ENCODE data around the gene ZNF800. TPM values are rescaled to one million over a fixed set of nuclear protein-coding genes. Genes with fewer than 3 reads are reported as not detected.
"Not testable (repeated sequence)": the region's sequence is repeated elsewhere in the genome, so short reads cannot be mapped to it uniquely, and the experiment has no call there.

Gene ZNF800
- total RNA-seq, 2 experiments from 2014 or later = 73.9 to 78.9 TPM

GRCh38 chr7:127409629-127410028 lies 17.1 kb upstream of the ZNF800 start:
- peaks cover 55% of the 10 kb centered on the region for H3K4me1 Mint-ChIP-seq (ENCODE audit: low read depth)
- POLR2A ChIA-PET = no interaction called here
- intact Hi-C loops (cut with DNase I, micrococcal nuclease) = no loop called here

DNA sequence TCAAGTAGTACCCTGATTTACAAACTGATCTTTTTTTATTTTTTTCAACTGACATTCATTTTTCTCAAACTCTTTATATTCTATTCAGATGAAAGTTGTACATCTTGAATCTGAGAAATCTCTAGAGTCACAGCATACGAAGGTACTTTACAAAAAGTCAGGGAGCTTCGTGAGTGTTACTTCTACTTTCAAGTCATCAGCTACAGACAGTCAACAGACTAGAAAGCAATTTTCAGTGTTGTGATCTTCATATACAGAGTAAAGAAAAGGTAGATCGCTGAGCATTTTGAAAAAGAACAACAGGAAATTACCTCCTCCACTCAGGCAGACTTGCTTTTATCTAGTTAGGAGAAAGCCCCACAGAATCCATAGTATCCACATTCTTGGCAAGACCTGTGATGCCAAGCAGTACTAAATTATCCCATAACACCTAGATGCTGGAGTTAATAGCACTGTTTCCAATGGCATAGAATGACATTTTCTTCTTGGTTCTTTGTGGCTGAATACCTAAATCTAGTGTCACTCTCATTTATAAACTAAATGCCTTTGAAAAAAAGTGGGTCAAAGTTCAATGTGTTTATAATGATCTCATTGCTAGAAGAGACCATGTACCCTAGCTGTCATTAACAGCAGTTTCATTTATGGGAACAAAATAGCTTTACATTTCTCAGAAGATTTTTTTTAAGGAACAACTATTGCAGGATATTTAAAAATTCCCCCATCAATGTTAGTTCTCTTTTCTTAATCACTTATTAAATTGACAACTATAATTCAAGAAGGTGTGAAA lies 12.0 kb upstream of the ZNF800 start:
- ChIA-PET POLR2A (interaction anchor here (0.7 to 5.7 kb wide), 4 partner anchors 10 to 451 kb away, joined by 3 to 94 read pairs (median 4); partner anchors contain the start of gene ZNF800), CTCF (interaction anchor here (1.1 to 1.4 kb wide), 3 partner anchors 12 to 57 kb away, joined by 3 to 7 read pairs (median 5); partner anchors contain the start of gene ZNF800)
- Mint-ChIP-seq H3K27me3 (no peaks in the 10 kb centered on the region), H3K27ac (peak overlapping the region; percentile 75), H3K9me3 (no peaks in the 10 kb centered on the region), H3K36me3 (ENCODE audit: low read depth) (no peaks in the 10 kb centered on the region), H3K4me1 (ENCODE audit: low read depth) (peaks cover 36% of the 10 kb centered on the region), H3K4me3 (peak overlapping the region; percentile 8)
- peak overlapping the region; percentile 13 to 14 for H3K27ac ChIP-seq (ENCODE audit: low read depth in 1 of 2, low read length in 2 of 2)
- H3K9me3 ChIP-seq (ENCODE audit: control insufficient read depth in 1 of 2, insufficient read depth in 1 of 2, low read length in 2 of 2) = no peaks in the 10 kb centered on the region
- H3K4me1 ChIP-seq (ENCODE audit: insufficient read depth, low read length) = no peaks in the 10 kb centered on the region
- H3K4me3 ChIP-seq (ENCODE audit: low read length) = no peak overlapping the region
- TF ChIP-seq, protein P1, sequence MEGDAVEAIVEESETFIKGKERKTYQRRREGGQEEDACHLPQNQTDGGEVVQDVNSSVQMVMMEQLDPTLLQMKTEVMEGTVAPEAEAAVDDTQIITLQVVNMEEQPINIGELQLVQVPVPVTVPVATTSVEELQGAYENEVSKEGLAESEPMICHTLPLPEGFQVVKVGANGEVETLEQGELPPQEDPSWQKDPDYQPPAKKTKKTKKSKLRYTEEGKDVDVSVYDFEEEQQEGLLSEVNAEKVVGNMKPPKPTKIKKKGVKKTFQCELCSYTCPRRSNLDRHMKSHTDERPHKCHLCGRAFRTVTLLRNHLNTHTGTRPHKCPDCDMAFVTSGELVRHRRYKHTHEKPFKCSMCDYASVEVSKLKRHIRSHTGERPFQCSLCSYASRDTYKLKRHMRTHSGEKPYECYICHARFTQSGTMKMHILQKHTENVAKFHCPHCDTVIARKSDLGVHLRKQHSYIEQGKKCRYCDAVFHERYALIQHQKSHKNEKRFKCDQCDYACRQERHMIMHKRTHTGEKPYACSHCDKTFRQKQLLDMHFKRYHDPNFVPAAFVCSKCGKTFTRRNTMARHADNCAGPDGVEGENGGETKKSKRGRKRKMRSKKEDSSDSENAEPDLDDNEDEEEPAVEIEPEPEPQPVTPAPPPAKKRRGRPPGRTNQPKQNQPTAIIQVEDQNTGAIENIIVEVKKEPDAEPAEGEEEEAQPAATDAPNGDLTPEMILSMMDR (IDR thresholded peaks at IDR 0.05) = no peak
- H3K27me3 ChIP-seq (ENCODE audit: control insufficient read depth in 1 of 2, insufficient read depth in 2 of 2, low read length in 2 of 2) = no peaks in the 10 kb centered on the region
- H3K36me3 ChIP-seq (ENCODE audit: insufficient read depth, low read length) = no peaks in the 10 kb centered on the region
- DNase-seq (peak in 3 of 14 experiments; percentile 23 to 33 (median 31)), ATAC-seq (ENCODE audit: poor library complexity) (peak; percentile 80)
- intact Hi-C loops (cut with DNase I, micrococcal nuclease) = loop anchor here in 1 of 2 experiments (1.0 kb wide), 1 partner anchor 10 kb away; no protein-coding TSS in a partner anchor

More at GRCh38 chr7:127409629-127410028, 17.1 kb upstream of the ZNF800 start:
- ATAC-seq (ENCODE audit: poor library complexity) (no peak), DNase-seq (no peak)
- TF ChIP-seq, protein P1 (IDR thresholded peaks at IDR 0.05) = no peak
- Mint-ChIP-seq H3K9me3 (no peaks in the 10 kb centered on the region), H3K27me3 (no peaks in the 10 kb centered on the region), H3K4me3 (no peak overlapping the region), H3K27ac (no peak overlapping the region), H3K36me3 (ENCODE audit: low read depth) (no peaks in the 10 kb centered on the region)
- peaks cover 13% of the 10 kb centered on the region for H3K4me1 ChIP-seq (ENCODE audit: insufficient read depth, low read length)
- CTCF ChIA-PET = no interaction called here
- H3K27ac ChIP-seq (ENCODE audit: low read depth in 1 of 2, low read length in 2 of 2) = no peak overlapping the region
- H3K9me3 ChIP-seq (ENCODE audit: control insufficient read depth in 1 of 2, insufficient read depth in 1 of 2, low read length in 2 of 2) = no peaks in the 10 kb centered on the region
- no peaks in the 10 kb centered on the region for H3K27me3 ChIP-seq (ENCODE audit: control insufficient read depth in 1 of 2, insufficient read depth in 2 of 2, low read length in 2 of 2)
- no peak overlapping the region for H3K4me3 ChIP-seq (ENCODE audit: low read length)
- no peaks in the 10 kb centered on the region for H3K36me3 ChIP-seq (ENCODE audit: insufficient read depth, low read length)

DNA sequence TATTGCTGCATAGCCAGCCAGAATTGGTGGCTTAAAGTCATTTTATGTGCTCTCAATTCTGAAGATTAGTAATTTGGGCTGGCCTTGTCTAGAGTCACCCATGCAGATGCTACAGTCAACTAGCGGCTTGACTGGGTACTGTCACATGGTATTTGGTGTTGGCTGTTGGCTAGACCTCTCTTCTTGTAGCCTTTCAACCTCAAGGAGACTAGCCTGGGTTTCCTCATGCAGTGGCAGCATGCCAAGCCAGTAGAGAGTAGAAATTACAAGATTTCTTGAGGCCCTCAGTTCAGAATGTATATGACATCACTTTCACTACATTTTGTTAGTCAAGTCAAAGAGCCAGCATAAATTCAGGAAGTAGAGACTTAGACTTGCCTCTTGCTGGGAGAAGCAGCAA lies 3.7 kb upstream of the ZNF800 start:
- H3K36me3 ChIP-seq (ENCODE audit: insufficient read depth, low read length) = no peaks in the 10 kb centered on the region
- no peak overlapping the region for H3K4me3 ChIP-seq (ENCODE audit: low read length)
- H3K4me1 ChIP-seq (ENCODE audit: insufficient read depth, low read length) = peaks cover 14% of the 10 kb centered on the region
- CTCF ChIA-PET = interaction anchor here (1.8 kb wide), 1 partner anchor 48 kb away, joined by 6 read pairs; no protein-coding TSS in a partner anchor
- Mint-ChIP-seq H3K4me3 (peak overlapping the region; percentile 49), H3K36me3 (ENCODE audit: low read depth) (peaks cover 14% of the 10 kb centered on the region), H3K27ac (no peak overlapping the region), H3K9me3 (no peaks in the 10 kb centered on the region), H3K4me1 (ENCODE audit: low read depth) (peaks cover 31% of the 10 kb centered on the region), H3K27me3 (no peaks in the 10 kb centered on the region)
- intact Hi-C loops (cut with DNase I, micrococcal nuclease) = loop anchor here (10.0 kb wide), 4 partner anchors 49 to 929 kb away; partner anchors contain the start of genes ARF5 (in 1 of the 2), GCC1 (in 1 of the 2) and SND1 (in 1 of the 2)
- no peaks in the 10 kb centered on the region for H3K9me3 ChIP-seq (ENCODE audit: control insufficient read depth in 1 of 2, insufficient read depth in 1 of 2, low read length in 2 of 2)
- no peak overlapping the region for H3K27ac ChIP-seq (ENCODE audit: low read depth in 1 of 2, low read length in 2 of 2)
- H3K27me3 ChIP-seq (ENCODE audit: control insufficient read depth in 1 of 2, insufficient read depth in 2 of 2, low read length in 2 of 2) = no peaks in the 10 kb centered on the region
- TF ChIP-seq, protein P1 (IDR thresholded peaks at IDR 0.05) = no peak
- ATAC-seq (ENCODE audit: poor library complexity) (no peak), DNase-seq (peak in 4 of 14 experiments; percentile 10 to 52 (median 34))
- POLR2A ChIA-PET = no interaction called here

DNA sequence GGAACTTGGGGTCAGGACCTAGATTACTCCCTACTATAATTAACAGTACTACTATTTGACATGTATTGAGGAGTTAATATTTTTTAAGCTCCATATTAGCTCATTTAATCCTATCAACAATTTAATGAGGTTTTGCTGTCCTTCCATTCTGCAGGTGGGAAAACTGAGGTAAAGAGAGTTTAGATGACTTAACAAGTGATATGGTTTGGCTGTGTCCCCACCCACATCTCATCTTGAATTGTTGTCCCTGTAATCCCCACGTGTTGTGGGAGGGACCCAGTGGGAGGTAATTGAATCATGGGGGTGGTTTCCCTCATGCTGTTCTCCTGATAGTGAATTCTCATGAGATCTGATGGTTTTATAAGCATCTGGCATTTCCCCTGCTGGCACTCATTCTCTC lies 2.6 kb upstream of the ZNF800 start:
- H3K36me3 ChIP-seq (ENCODE audit: insufficient read depth, low read length); POLR2A ChIA-PET; H3K27me3 Mint-ChIP-seq; H3K4me3 ChIP-seq (ENCODE audit: low read length); H3K9me3 Mint-ChIP-seq; H3K9me3 ChIP-seq (ENCODE audit: control insufficient read depth in 1 of 2, insufficient read depth in 1 of 2, low read length in 2 of 2); ATAC-seq (ENCODE audit: poor library complexity); H3K27me3 ChIP-seq (ENCODE audit: control insufficient read depth in 1 of 2, insufficient read depth in 2 of 2, low read length in 2 of 2); H3K27ac ChIP-seq (ENCODE audit: low read depth in 1 of 2, low read length in 2 of 2): not testable (repeated sequence)
- H3K4me1 ChIP-seq (ENCODE audit: insufficient read depth, low read length) = peaks cover 15% of the 10 kb centered on the region
- peak overlapping the region; percentile 45 for H3K4me3 Mint-ChIP-seq
- peaks cover 41% of the 10 kb centered on the region for H3K4me1 Mint-ChIP-seq (ENCODE audit: low read depth)
- DNase-seq = peak in 2 of 14 experiments; percentile 22 to 38
- peak overlapping the region; percentile 19 for H3K27ac Mint-ChIP-seq
- CTCF ChIA-PET = interaction anchor here (1.8 kb wide), 1 partner anchor 47 kb away, joined by 6 read pairs; no protein-coding TSS in a partner anchor
- peaks cover 25% of the 10 kb centered on the region for H3K36me3 Mint-ChIP-seq (ENCODE audit: low read depth)
- intact Hi-C loops (cut with DNase I, micrococcal nuclease) = loop anchor here (10.0 kb wide), 4 partner anchors 50 to 930 kb away; partner anchors contain the start of genes ARF5 (in 1 of the 2), GCC1 (in 1 of the 2) and SND1 (in 1 of the 2)

Data from CD4-positive, alpha-beta T cell (primary cell).